HG03378 (cell line): ENCODE measurements around the gene CFAP97D1.
A peak's percentile ranks its signal among the peaks of the same experiment; 100 is the strongest.

ENCODE experiments used
- ATAC-seq: cut with Tn5 transposase; IDR thresholded peaks from one replicate; pipeline ENCODE4 v1.9.1; 2021; ENCODE audit warnings: mild to moderate bottlenecking, moderate library complexity; ENCODE audit not compliant: unreplicated experiment

CFAP97D1 gene

GRCh38 chr17:43780135-43780534, at the start of gene CFAP97D1:
Gene CFAP97D1, plus strand, starts transcription at chr17:43780435. Its CDS starts 28 bp downstream, at chr17:43780463.
- ATAC-seq, result no peak

GRCh38 chr17:43732958-43733357, 47.3 kb upstream of the CFAP97D1 start:
- ATAC-seq, result no peak

- ATAC-seq, result no peak
Observed at GRCh38 chr17:43733956-43734355, 46.3 kb upstream of the CFAP97D1 start.

- no peak for ATAC-seq
Observed at GRCh38 chr17:43734376-43734775, 45.9 kb upstream of the CFAP97D1 start.

GRCh38 chr17:43736389-43736788, 43.8 kb upstream of the CFAP97D1 start:
- ATAC-seq, result no peak

GRCh38 chr17:43737722-43738121, 42.5 kb upstream of the CFAP97D1 start:
- no peak for ATAC-seq

- no peak for ATAC-seq
Observed at GRCh38 chr17:43740541-43740940, 39.7 kb upstream of the CFAP97D1 start.

- ATAC-seq, result no peak
Observed at GRCh38 chr17:43741636-43742035, 38.6 kb upstream of the CFAP97D1 start.

- no peak for ATAC-seq
Observed at GRCh38 chr17:43745541-43745940, 34.7 kb upstream of the CFAP97D1 start.

GRCh38 chr17:43750153-43750552, 30.1 kb upstream of the CFAP97D1 start:
- ATAC-seq, result no peak

- no peak for ATAC-seq
Observed at GRCh38 chr17:43753493-43754129, 26.6 kb upstream of the CFAP97D1 start.

GRCh38 chr17:43754947-43755346, 25.3 kb upstream of the CFAP97D1 start:
- no peak for ATAC-seq

- no peak for ATAC-seq
Observed at GRCh38 chr17:43755389-43755875, 24.8 kb upstream of the CFAP97D1 start.

GRCh38 chr17:43756201-43756600, 24.0 kb upstream of the CFAP97D1 start:
- no peak for ATAC-seq

- no peak for ATAC-seq
Observed at GRCh38 chr17:43757171-43757660, 23.0 kb upstream of the CFAP97D1 start.

GRCh38 chr17:43758086-43758485, 22.1 kb upstream of the CFAP97D1 start:
- no peak for ATAC-seq

GRCh38 chr17:43758497-43759174, 21.6 kb upstream of the CFAP97D1 start, which contains the start of gene SOST:
Gene SOST, minus strand, starts transcription at chr17:43758791. Its CDS starts 50 bp downstream, at chr17:43758741.
- no peak for ATAC-seq

GRCh38 chr17:43759836-43760235, 20.4 kb upstream of the CFAP97D1 start:
- ATAC-seq, result no peak

GRCh38 chr17:43760254-43760852, 19.9 kb upstream of the CFAP97D1 start:
- peak; percentile 64 for ATAC-seq

GRCh38 chr17:43766413-43767052, 13.7 kb upstream of the CFAP97D1 start:
- ATAC-seq, result no peak

- ATAC-seq, result no peak
Observed at GRCh38 chr17:43767053-43767712, 13.1 kb upstream of the CFAP97D1 start.
